Fibroblast of lung (primary cell): Measurements from ENCODE around the gene ABCC8.

ENCODE experiments used
- CTCF ChIP-seq, 2 donors: IDR thresholded peaks in 1 of 2; conservative IDR thresholded peaks in 1 of 2; 1 replicate in 1 of 2; 2 replicates in 1 of 2; pipeline ENCODE4 v1.5.1; 2011 to 2012; ENCODE audit warnings: low read length in 2 of 2, control low read depth in 1 of 2, inconsistent platforms in 1 of 2, low read depth in 1 of 2, mild to moderate bottlenecking in 1 of 2
- EZH2 ChIP-seq: IDR thresholded peaks from 2 replicates; pipeline ENCODE4 v1.5.1; 2012; ENCODE audit warnings: low read length, control low read depth, mild to moderate bottlenecking; ENCODE audit errors: missing control alignments

- TF ChIP-seq CTCF (conservative IDR thresholded peaks at IDR 0.05 in 1 of 2, IDR thresholded peaks at IDR 0.05 in 1 of 2; ENCODE audit: low read depth in 1 of 2, low read length in 2 of 2), result no peak
- no peak for TF ChIP-seq EZH2
These were observed 37.2 kb upstream of the ABCC8 start for GRCh38 chr11:17513853-17514252.
